K562 (cell line): Measurements from ENCODE around the gene B3GALT4. TPM values are rescaled to one million over a fixed set of nuclear protein-coding genes. Genes with fewer than 3 reads are reported as not detected.
A peak's percentile ranks its signal among the peaks of the same experiment; 100 is the strongest.

Experiments used
- CEBPB ChIP-seq: fragments of 450-650 bp; IDR thresholded peaks from 2 replicates; pipeline ENCODE4 v1.6.1; 2016; ENCODE audit warnings: missing genetic modification characterization, missing compliant biosample characterization
- CHAMP1 ChIP-seq: fragments of 450-650 bp; IDR thresholded peaks from 2 replicates; pipeline ENCODE4 v1.6.1; 2016; ENCODE audit warnings: mild to moderate bottlenecking
- CHD4 ChIP-seq: fragments of 200-600 bp; sonication (generic); IDR thresholded peaks from 3 replicates; pipeline ENCODE4 v1.6.1; 2012; ENCODE audit warnings: low read depth, mild to moderate bottlenecking, mixed read lengths, low read length, inconsistent platforms; ENCODE audit not compliant: insufficient read depth, insufficient replicate concordance, poor library complexity, severe bottlenecking
- FIP1L1 ChIP-seq: fragments of 200-400 bp; formaldehyde crosslinking; IDR thresholded peaks from 2 replicates; pipeline ENCODE4 v1.6.1; 2018; ENCODE audit warnings: mild to moderate bottlenecking, low read depth, low read length; ENCODE audit not compliant: poor library complexity, severe bottlenecking
- FOXP1 ChIP-seq: sonication (generic); formaldehyde crosslinking; IDR thresholded peaks from 2 replicates; pipeline ENCODE4 v1.8.0; 2022; ENCODE audit warnings: mild to moderate bottlenecking, missing genetic modification reagents
- GTF2F1 ChIP-seq: IDR thresholded peaks from 2 replicates; pipeline ENCODE4 v1.6.1; 2011; ENCODE audit warnings: low read depth, low read length, improper control_type of control experiment
- MEIS2 ChIP-seq: fragments of 450-650 bp; IDR thresholded peaks from 2 replicates; pipeline ENCODE4 v1.6.1; 2014; ENCODE audit warnings: mild to moderate bottlenecking; ENCODE audit not compliant: partially characterized antibody
- MXD1 ChIP-seq: fragments of 250-450 bp; sonication (Bioruptor Pico); IDR thresholded peaks from 2 replicates; pipeline ENCODE4 v1.8.0; 2021; ENCODE audit warnings: borderline replicate concordance, mild to moderate bottlenecking, moderate library complexity; ENCODE audit not compliant: poor library complexity, severe bottlenecking
- NFE2L1 ChIP-seq: fragments of 450-650 bp; IDR thresholded peaks from 2 replicates; pipeline ENCODE4 v1.6.1; 2016; ENCODE audit warnings: missing genetic modification characterization, low read depth, mild to moderate bottlenecking, missing compliant biosample characterization, moderate library complexity, borderline replicate concordance
- NFIC ChIP-seq: fragments of 450-650 bp; IDR thresholded peaks from 2 replicates; pipeline ENCODE4 v1.6.1; 2017; ENCODE audit warnings: mild to moderate bottlenecking, inconsistent platforms
- PHTF2 ChIP-seq: fragments of 250-450 bp; sonication (Bioruptor Pico); IDR thresholded peaks from 2 replicates; pipeline ENCODE4 v1.5.0; 2021; ENCODE audit warnings: mild to moderate bottlenecking
- RAD51 ChIP-seq: fragments of 450-650 bp; IDR thresholded peaks from 2 replicates; pipeline ENCODE4 v1.7.1; 2016; ENCODE audit warnings: low read depth, mild to moderate bottlenecking, borderline replicate concordance
- RB1 ChIP-seq: fragments of 450-650 bp; IDR thresholded peaks from 2 replicates; pipeline ENCODE4 v1.6.1; 2017; ENCODE audit warnings: low read depth, mild to moderate bottlenecking
- RBFOX2 ChIP-seq: fragments of 200-400 bp; formaldehyde crosslinking; IDR thresholded peaks from 2 replicates; pipeline ENCODE4 v1.6.1; 2017; ENCODE audit warnings: low read depth, mild to moderate bottlenecking, low read length, moderate library complexity
- RCOR1 ChIP-seq, 2 experiments: IDR thresholded peaks; 2 replicates each; pipeline ENCODE4 v1.6.1; 2012; ENCODE audit warnings: low read depth in 2 of 2, low read length in 2 of 2, borderline replicate concordance in 1 of 2, improper control_type of control experiment in 1 of 2
- SLC30A9 ChIP-seq: fragments of 250-450 bp; sonication (Bioruptor Pico); IDR thresholded peaks from 2 replicates; pipeline ENCODE4 v1.8.0; 2022; ENCODE audit warnings: mild to moderate bottlenecking, moderate library complexity
- SNRNP70 ChIP-seq: fragments of 200-400 bp; formaldehyde crosslinking; optimal IDR thresholded peaks from 2 replicates; pipeline ENCODE3; 2017; ENCODE audit warnings: low read depth, low read length
- TAF7 ChIP-seq: fragments of 450-650 bp; IDR thresholded peaks from 2 replicates; pipeline ENCODE4 v1.6.1; 2016; ENCODE audit warnings: missing genetic modification characterization, missing compliant biosample characterization
- TGIF2 ChIP-seq: sonication (generic); formaldehyde crosslinking; IDR thresholded peaks from 2 replicates; pipeline ENCODE4 v1.8.1; 2022; ENCODE audit warnings: mild to moderate bottlenecking, missing genetic modification reagents, moderate library complexity
- TRIM28 ChIP-seq: fragments of 450-650 bp; IDR thresholded peaks from 2 replicates; pipeline ENCODE4 v1.6.1; 2017
- ZNF175 ChIP-seq: fragments of 200-800 bp; sonication (Bioruptor generic); IDR thresholded peaks from 2 replicates; pipeline ENCODE4 v1.6.1; 2016; ENCODE audit warnings: low read depth, mild to moderate bottlenecking, missing genetic modification characterization, missing compliant biosample characterization
- ZNF354B ChIP-seq: fragments of 250-450 bp; sonication (Bioruptor Pico); IDR thresholded peaks from 2 replicates; pipeline ENCODE4 v1.4.0; 2020
- ZNF444 ChIP-seq: fragments of 250-450 bp; sonication (Bioruptor Pico); IDR thresholded peaks from 2 replicates; pipeline ENCODE4 v1.4.0; 2020; ENCODE audit warnings: mild to moderate bottlenecking, moderate library complexity
- ZNF79 ChIP-seq: fragments of 250-450 bp; sonication (Bioruptor Pico); IDR thresholded peaks from 2 replicates; pipeline ENCODE4 v1.4.0; 2020; ENCODE audit warnings: low read depth, mild to moderate bottlenecking, moderate library complexity
- polyA plus RNA-seq, 8 experiments: library from polyadenylated mRNA; depleted of rRNA in 4 of 8; stranded (reverse) in 5 of 8; unstranded in 3 of 8; fragments of >200 nt; fragmentation: Nextera tagmentation in 2 of 8; fragmentation: Illumina TruSeq in 1 of 8; extraction: Ambion mirVana in 2 of 8; extraction: Trizol in 1 of 8; gene quantifications; 2 replicates each; pipeline versions ENCODE4 v1.2.1 to v1.2.3, GENCODE V29; 2011 to 2014; ENCODE audit warnings: inconsistent platforms in 1 of 8, missing spikeins in 1 of 8
- total RNA-seq, 7 experiments: library from RNA; depleted of rRNA in 6 of 7; stranded (reverse); fragments of >200 nt in 6 of 7; fragmentation: Illumina TruSeq in 2 of 7; extraction: Trizol in 2 of 7; gene quantifications; 2 replicates each; pipeline versions ENCODE4 v1.2.1 to v1.2.3, GENCODE V29; 2011 to 2021; ENCODE audit warnings: low replicate concordance in 1 of 7
- TF ChIP-seq, protein P1 (sequence below): fragments of 250-450 bp; sonication (Bioruptor Pico); IDR thresholded peaks from 2 replicates; pipeline ENCODE4 v1.8.0; 2021; ENCODE audit warnings: mild to moderate bottlenecking, moderate library complexity

The B3GALT4 gene
- total and polyA plus RNA-seq, 9 of the 15 experiments (the other 6 are each of a cell fraction or from before 2014, with no cell fraction given): 0.11 to 1.3 (median 0.53) TPM; not detected in 1

- TF ChIP-seq PHTF2 (CRISPR knock-in tag) (no peak), FOXP1 (CRISPR knock-in tag) (peak; percentile 90; the same call in 1 of the 2 replicates), SNRNP70 (no peak), ZNF354B (CRISPR knock-in tag) (0 out of 2 replicates have a peak, but pooled peaks have one; percentile 32), CEBPB (tag) (no peak), MXD1 (peak; percentile 89), SLC30A9 (CRISPR knock-in tag) (no peak), MEIS2 (peak; percentile 97), ZNF175 (no peak), ZNF444 (CRISPR knock-in tag) (peak; percentile 60; the same call in 1 of the 2 replicates), RAD51 (peak; percentile 26; the same call in 1 of the 2 replicates), ZNF79 (no peak), RB1 (peak; percentile 67), TGIF2 (no peak; the same call in 1 of the 2 replicates), RCOR1 (IDR thresholded peaks at IDR 0.05; ENCODE audit: borderline replicate concordance in 1 of 2, low read depth in 2 of 2, low read length in 2 of 2) (peak; percentile 47 to 56; a peak in 3 of 4 replicates), NFE2L1 (tag) (no peak), NFIC (peak; percentile 73), FIP1L1 (peak; percentile 60), GTF2F1 (peak; percentile 88; the same call in 1 of the 2 replicates), CHAMP1 (peak; percentile 13; the same call in 1 of the 2 replicates), TAF7 (tag) (peak; percentile 99), CHD4 (no peak), TRIM28 (peak; percentile 36; the same call in 1 of the 2 replicates), RBFOX2 (peak; percentile 99)
- TF ChIP-seq, protein P1, sequence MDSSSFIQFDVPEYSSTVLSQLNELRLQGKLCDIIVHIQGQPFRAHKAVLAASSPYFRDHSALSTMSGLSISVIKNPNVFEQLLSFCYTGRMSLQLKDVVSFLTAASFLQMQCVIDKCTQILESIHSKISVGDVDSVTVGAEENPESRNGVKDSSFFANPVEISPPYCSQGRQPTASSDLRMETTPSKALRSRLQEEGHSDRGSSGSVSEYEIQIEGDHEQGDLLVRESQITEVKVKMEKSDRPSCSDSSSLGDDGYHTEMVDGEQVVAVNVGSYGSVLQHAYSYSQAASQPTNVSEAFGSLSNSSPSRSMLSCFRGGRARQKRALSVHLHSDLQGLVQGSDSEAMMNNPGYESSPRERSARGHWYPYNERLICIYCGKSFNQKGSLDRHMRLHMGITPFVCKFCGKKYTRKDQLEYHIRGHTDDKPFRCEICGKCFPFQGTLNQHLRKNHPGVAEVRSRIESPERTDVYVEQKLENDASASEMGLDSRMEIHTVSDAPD (CRISPR knock-in tag): no peak
These were observed 5.3 kb upstream of the B3GALT4 start, which contains the start of the genes RPS18 and VPS52 (continued) for GRCh38 chr6:33271468-33272274.
